SJSA1 (cell line): ENCODE results near the gene TBC1D2B. TPM values are rescaled to one million over a fixed set of nuclear protein-coding genes. Genes with fewer than 3 reads are reported as not detected.

Source experiments
- DNase-seq, 2 experiments: peaks; one replicate each; pipeline ENCODE4 v3.0.0-alpha.2; 2015 to 2020; ENCODE audit warnings: low spot score in 2 of 2, low read depth in 1 of 2
- H3K27ac ChIP-seq: fragments of 250-450 bp; sonication (Bioruptor Pico); 2 replicates; pipeline ENCODE4 v1.5.1; 2020; ENCODE audit warnings: mild to moderate bottlenecking, moderate library complexity
- H3K27me3 ChIP-seq: fragments of 250-450 bp; sonication (Bioruptor Pico); replicated peaks from 2 replicates; pipeline ENCODE4 v1.5.1; 2020; ENCODE audit warnings: mild to moderate bottlenecking, moderate library complexity
- H3K36me3 ChIP-seq: fragments of 250-450 bp; sonication (Bioruptor Pico); 2 replicates; pipeline ENCODE4 v1.5.1; 2020; ENCODE audit warnings: mild to moderate bottlenecking
- H3K4me1 ChIP-seq: fragments of 250-450 bp; sonication (Bioruptor Pico); replicated peaks from 2 replicates; pipeline ENCODE4 v1.6.1; 2021; ENCODE audit warnings: mild to moderate bottlenecking
- H3K4me3 ChIP-seq: fragments of 250-450 bp; sonication (Bioruptor Pico); 2 replicates; pipeline ENCODE4 v1.5.1; 2020; ENCODE audit warnings: mild to moderate bottlenecking
- H3K9me3 ChIP-seq: fragments of 250-450 bp; sonication (Bioruptor Pico); replicated peaks from 2 replicates; pipeline ENCODE4 v1.5.1; 2020; ENCODE audit warnings: mild to moderate bottlenecking
- total RNA-seq: library from RNA; depleted of rRNA; stranded (reverse); fragments of >200 nt; shearing (Covaris generic); gene quantifications from 2 replicates; pipeline ENCODE4 v1.2.3, GENCODE V29; 2014

TBC1D2B gene
- total RNA-seq, 1 experiment from 2014 or later: 28.2 TPM

- no peak overlapping the region for H3K27ac ChIP-seq
- no peak overlapping the region for H3K4me3 ChIP-seq
- H3K36me3 ChIP-seq: no peaks in the 10 kb centered on the region
- no peaks in the 10 kb centered on the region for H3K9me3 ChIP-seq
- H3K4me1 ChIP-seq: peaks cover 15% of the 10 kb centered on the region
- no peaks in the 10 kb centered on the region for H3K27me3 ChIP-seq
- no peak for DNase-seq
Measured at GRCh38 chr15:78085928-78086327, 8.4 kb upstream of the TBC1D2B start.

- no peaks in the 10 kb centered on the region for H3K36me3 ChIP-seq
- H3K9me3 ChIP-seq: no peaks in the 10 kb centered on the region
- DNase-seq: no peak
- H3K4me1 ChIP-seq: peaks cover 15% of the 10 kb centered on the region
- H3K27me3 ChIP-seq: no peaks in the 10 kb centered on the region
- H3K27ac ChIP-seq: no peak overlapping the region
- H3K4me3 ChIP-seq: no peak overlapping the region
Measured at GRCh38 chr15:78084449-78084750, 6.9 kb upstream of the TBC1D2B start.

DNA sequence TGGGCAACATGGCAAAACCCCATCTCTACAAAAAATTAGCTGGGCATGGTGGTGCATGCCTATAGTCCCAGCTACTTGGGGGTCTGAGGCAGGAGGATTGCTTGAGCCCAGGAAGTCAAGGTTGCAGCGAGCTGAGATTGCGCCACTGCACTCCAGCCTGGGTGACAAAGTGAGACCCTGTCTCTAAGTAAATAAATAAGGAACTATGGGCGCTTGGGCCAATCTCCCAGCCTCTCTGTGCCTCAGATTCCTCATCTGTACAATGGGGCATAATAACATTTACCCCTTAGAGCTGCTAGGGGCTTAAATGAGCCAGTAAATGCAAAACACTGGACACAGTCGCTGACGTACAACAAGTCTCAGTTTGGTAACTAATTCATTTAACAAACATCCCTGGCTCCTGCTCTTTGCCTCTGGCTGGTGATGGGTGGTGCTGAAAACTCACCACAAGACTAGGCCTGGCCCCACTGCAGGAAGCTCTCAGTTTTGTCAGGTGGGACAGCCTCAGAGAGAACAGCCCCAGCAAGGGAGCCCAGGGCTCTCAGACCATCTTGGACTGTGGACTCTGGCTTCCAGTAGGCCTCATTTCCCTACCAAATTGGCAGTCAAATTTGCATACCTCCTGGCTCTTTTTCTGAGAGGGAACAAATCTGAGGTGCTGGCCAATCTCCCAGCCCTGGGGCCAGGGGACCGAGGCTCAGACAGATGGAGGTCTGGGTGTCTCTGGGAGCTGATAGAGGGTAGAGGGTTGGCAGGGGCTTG is 6.4 kb upstream of the TBC1D2B start:
- H3K36me3 ChIP-seq: no peaks in the 10 kb centered on the region

DNA sequence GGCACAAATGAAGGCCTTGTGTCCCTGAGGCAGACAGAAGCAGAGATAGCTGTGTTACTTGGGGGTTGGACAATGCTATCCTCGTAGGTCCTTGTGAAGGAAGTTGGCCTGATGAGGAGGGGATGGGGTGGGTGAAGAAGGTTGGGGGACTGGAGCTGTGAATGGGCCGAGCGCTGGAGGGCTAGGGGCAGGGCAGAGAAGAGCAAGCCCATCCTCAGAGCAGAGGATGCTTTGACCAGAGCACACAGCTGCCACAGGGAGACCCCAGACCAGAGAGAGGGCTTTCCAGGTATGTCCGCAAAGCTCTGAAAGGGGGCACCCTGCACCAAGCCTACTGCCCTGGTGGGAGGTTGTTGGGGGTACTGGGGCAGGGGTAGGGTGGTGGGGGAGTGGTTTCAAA is 5.7 kb upstream of the TBC1D2B start:
- no peaks in the 10 kb centered on the region for H3K36me3 ChIP-seq
- no peaks in the 10 kb centered on the region for H3K27me3 ChIP-seq
- no peak overlapping the region for H3K27ac ChIP-seq
- no peak overlapping the region for H3K4me3 ChIP-seq
- peaks cover 15% of the 10 kb centered on the region for H3K4me1 ChIP-seq
- DNase-seq: no peak
- H3K9me3 ChIP-seq: no peaks in the 10 kb centered on the region

More for the DNA sequence above, 6.4 kb upstream of the TBC1D2B start:
- Histone ChIP-seq H3K27me3 (no peaks in the 10 kb centered on the region), H3K27ac (no peak overlapping the region), H3K4me1 (peaks cover 15% of the 10 kb centered on the region), H3K9me3 (no peaks in the 10 kb centered on the region), H3K4me3 (no peak overlapping the region)
- no peak for DNase-seq

GRCh38 chr15:78082743-78083110 is 5.2 kb upstream of the TBC1D2B start:
- Histone ChIP-seq H3K36me3 (no peaks in the 10 kb centered on the region), H3K4me3 (no peak overlapping the region), H3K4me1 (peaks cover 20% of the 10 kb centered on the region), H3K27ac (no peak overlapping the region), H3K27me3 (no peaks in the 10 kb centered on the region), H3K9me3 (no peaks in the 10 kb centered on the region)
- DNase-seq: no peak

- Histone ChIP-seq H3K9me3 (0 out of 2 replicates have a peak, but pooled peaks cover 1% of the 10 kb centered on the region), H3K27ac (no peak overlapping the region), H3K27me3 (no peaks in the 10 kb centered on the region), H3K36me3 (peaks cover 1% of the 10 kb centered on the region), H3K4me3 (no peak overlapping the region), H3K4me1 (peaks cover 21% of the 10 kb centered on the region)
- peak in 1 of 2 experiments; percentile 57 for DNase-seq
Measured at GRCh38 chr15:78082106-78082742, 4.7 kb upstream of the TBC1D2B start.

DNA sequence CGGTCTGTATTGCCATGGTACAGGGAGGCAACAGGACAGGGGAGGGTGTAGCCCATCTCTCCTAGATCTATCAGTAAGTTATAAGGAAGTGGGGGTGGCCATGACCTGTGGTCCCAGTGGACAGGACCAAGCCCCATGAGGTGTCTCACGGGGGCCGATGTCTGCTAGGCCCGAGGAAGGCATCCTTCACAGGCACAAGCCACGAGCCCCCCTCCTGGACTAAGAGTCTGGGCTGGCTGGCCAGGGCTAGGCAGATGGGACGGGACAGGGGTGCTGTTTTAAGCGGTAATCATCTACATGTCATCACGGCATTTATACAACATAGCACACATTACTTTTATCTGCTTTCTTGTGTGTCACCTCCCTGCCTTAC is 2.6 kb upstream of the TBC1D2B start:
- H3K27me3 ChIP-seq: no peaks in the 10 kb centered on the region
- no peak overlapping the region for H3K27ac ChIP-seq
- 0 out of 2 replicates have a peak, but pooled peaks cover 2% of the 10 kb centered on the region for H3K9me3 ChIP-seq
- no peak for DNase-seq
- peaks cover 8% of the 10 kb centered on the region for H3K36me3 ChIP-seq
- peaks cover 42% of the 10 kb centered on the region for H3K4me1 ChIP-seq
- H3K4me3 ChIP-seq: no peak overlapping the region

- H3K27me3 ChIP-seq: no peaks in the 10 kb centered on the region
- H3K9me3 ChIP-seq: 0 out of 2 replicates have a peak, but pooled peaks cover 2% of the 10 kb centered on the region
- peaks cover 48% of the 10 kb centered on the region for H3K4me1 ChIP-seq
- no peak overlapping the region for H3K4me3 ChIP-seq
- H3K36me3 ChIP-seq: peaks cover 13% of the 10 kb centered on the region
- no peak overlapping the region for H3K27ac ChIP-seq
- DNase-seq: no peak
Measured at GRCh38 chr15:78079298-78080087, 2.0 kb upstream of the TBC1D2B start.

GRCh38 chr15:78077871-78078210 is 330 bp upstream of the TBC1D2B start:
- Histone ChIP-seq H3K4me3 (peak overlapping the region; percentile 97), H3K9me3 (0 out of 2 replicates have a peak, but pooled peaks cover 2% of the 10 kb centered on the region), H3K36me3 (peaks cover 16% of the 10 kb centered on the region), H3K27ac (no peak overlapping the region), H3K27me3 (no peaks in the 10 kb centered on the region), H3K4me1 (peaks cover 57% of the 10 kb centered on the region)
- DNase-seq: peak in 1 of 2 experiments; percentile 18

- Histone ChIP-seq H3K27ac (peak overlapping the region; percentile 93), H3K4me3 (peak overlapping the region; percentile 97), H3K27me3 (no peaks in the 10 kb centered on the region), H3K4me1 (peaks cover 57% of the 10 kb centered on the region), H3K9me3 (0 out of 2 replicates have a peak, but pooled peaks cover 2% of the 10 kb centered on the region), H3K36me3 (peaks cover 19% of the 10 kb centered on the region)
- no peak for DNase-seq
Measured at GRCh38 chr15:78076231-78077052, 1.1 kb downstream of the TBC1D2B start.

DNA sequence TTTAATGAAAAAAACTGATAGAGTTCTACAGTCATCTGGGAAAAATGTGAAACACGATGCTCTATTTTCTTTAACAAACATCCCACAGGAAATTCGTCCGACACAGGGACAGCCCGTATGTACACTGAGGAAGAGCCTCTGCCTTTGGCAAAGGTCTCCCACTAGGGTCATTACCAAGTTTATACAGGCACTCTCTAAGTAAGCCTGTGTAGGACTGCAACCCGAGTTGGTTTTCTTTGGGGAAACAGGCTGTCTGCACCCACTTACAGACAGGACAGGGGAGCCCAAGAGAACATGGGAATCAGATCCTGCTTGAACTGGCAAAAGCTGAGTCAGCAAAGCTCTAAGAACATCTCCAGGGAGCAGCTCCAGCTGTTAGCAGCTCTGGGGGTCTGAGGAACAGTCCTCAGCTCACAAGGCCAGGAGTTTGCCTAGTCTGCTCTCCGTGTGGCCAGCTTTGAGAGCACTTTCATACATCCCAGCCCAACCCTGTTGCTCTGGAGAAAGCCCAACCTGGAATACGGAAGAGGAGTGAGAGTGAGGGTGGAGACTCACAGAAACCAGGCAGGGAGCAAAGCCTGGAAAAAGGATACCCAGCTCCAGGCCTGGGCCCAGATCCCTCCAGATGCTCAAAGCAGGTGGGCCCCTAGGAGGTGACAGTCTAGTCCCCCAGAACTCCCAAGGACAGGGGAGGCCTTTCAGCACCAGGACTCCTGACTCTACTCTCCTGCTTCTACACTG is 1.9 kb downstream of the TBC1D2B start:
- H3K4me3 ChIP-seq: peak overlapping the region; percentile 97
- peak; percentile 76 to 91 for DNase-seq
- 0 out of 2 replicates have a peak, but pooled peaks cover 2% of the 10 kb centered on the region for H3K9me3 ChIP-seq
- peaks cover 19% of the 10 kb centered on the region for H3K36me3 ChIP-seq
- H3K4me1 ChIP-seq: peaks cover 61% of the 10 kb centered on the region
- peak overlapping the region; percentile 93 for H3K27ac ChIP-seq
- H3K27me3 ChIP-seq: no peaks in the 10 kb centered on the region

DNA sequence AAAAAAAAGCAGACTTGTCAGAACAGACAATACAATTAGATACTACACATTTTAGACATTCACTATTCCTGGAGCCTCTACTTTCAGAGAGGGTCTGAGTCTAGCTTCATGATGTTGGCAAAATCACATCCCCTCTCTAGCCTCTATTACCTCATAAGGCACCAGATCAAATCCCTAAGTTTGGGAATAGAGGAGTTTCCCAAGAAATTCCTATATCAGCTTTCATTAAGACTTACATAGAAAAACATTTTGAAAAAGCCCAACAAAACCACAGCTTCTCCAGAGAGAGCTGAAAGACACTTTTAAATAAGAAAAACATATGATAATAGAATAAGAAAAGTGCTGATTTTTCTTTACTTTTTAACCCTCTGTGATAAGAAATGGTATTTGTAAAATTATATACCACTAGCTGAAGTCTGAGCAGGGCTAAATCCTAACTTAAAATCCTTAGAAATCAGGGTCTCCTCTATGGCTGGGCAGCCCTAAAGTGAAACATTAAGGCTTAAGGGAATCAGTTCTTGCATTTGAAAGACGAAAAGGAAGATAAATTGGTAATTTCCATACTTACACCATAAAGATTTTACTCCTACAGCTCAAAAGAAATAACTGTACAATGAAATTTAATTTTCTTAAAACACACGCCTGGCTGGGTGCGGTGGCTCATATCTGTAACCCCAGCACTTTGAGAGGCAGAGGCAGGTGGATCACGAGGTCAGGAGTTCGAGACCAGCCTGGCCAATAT is 4.3 kb downstream of the TBC1D2B start:
- Histone ChIP-seq H3K9me3 (0 out of 2 replicates have a peak, but pooled peaks cover 2% of the 10 kb centered on the region), H3K4me1 (peaks cover 83% of the 10 kb centered on the region), H3K4me3 (no peak overlapping the region), H3K36me3 (peaks cover 19% of the 10 kb centered on the region), H3K27me3 (no peaks in the 10 kb centered on the region), H3K27ac (peak overlapping the region; percentile 30)
- DNase-seq: no peak
